Skeletal muscle satellite cell (primary cell): ENCODE data around the gene MFNG.

Source experiments
- H3K27me3 ChIP-seq: 2 replicates; pipeline ENCODE4 v1.7.0; 2013; ENCODE audit warnings: low read length; ENCODE audit not compliant: control insufficient read depth, insufficient read depth
- H3K36me3 ChIP-seq: 2 replicates; pipeline ENCODE4 v1.7.0; 2013; ENCODE audit warnings: mild to moderate bottlenecking, control low read depth, low read length; ENCODE audit not compliant: insufficient read depth
- H3K4me1 ChIP-seq: 2 replicates; pipeline ENCODE4 v1.7.0; 2013; ENCODE audit warnings: low read length; ENCODE audit not compliant: control insufficient read depth, insufficient read depth
- H3K4me2 ChIP-seq: 2 replicates; pipeline ENCODE4 v1.7.0; 2013; ENCODE audit warnings: mild to moderate bottlenecking, low read length
- H3K4me3 ChIP-seq: 2 replicates; pipeline ENCODE4 v1.7.0; 2013; ENCODE audit warnings: low read length
- H3K9ac ChIP-seq: 2 replicates; pipeline ENCODE4 v1.7.0; 2013; ENCODE audit warnings: mild to moderate bottlenecking, low read depth, low read length, moderate library complexity
- H3K9me3 ChIP-seq: replicated peaks from 2 replicates; pipeline ENCODE4 v1.7.0; 2013; ENCODE audit warnings: mild to moderate bottlenecking, control low read depth, low read length

MFNG gene

DNA sequence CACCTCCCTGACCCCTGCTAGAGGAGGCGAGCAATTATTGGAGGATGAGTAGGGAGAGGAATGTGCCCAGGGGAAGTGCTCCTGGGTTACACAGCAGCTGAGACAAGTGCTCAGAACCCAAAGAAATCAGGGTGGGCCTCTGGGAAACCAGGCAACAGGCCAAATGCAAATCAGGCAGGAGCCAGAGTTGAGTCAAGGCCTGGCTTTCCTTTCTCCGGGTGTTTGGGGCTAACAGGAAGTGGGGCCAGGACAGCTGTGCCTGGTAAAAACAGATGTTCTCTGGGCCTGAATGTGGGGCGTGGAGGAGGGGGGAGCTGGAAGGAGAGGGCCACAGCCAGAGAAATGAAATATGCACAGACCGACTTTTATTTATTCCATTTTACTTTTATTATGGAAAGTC, 22.0 kb downstream of the MFNG start:
- Histone ChIP-seq H3K27me3 (peaks cover 51% of the 10 kb centered on the region), H3K4me1 (no peaks in the 10 kb centered on the region), H3K36me3 (no peaks in the 10 kb centered on the region), H3K9me3 (no peaks in the 10 kb centered on the region), H3K4me2 (no peak overlapping the region), H3K4me3 (no peak overlapping the region), H3K9ac (no peak overlapping the region)

DNA sequence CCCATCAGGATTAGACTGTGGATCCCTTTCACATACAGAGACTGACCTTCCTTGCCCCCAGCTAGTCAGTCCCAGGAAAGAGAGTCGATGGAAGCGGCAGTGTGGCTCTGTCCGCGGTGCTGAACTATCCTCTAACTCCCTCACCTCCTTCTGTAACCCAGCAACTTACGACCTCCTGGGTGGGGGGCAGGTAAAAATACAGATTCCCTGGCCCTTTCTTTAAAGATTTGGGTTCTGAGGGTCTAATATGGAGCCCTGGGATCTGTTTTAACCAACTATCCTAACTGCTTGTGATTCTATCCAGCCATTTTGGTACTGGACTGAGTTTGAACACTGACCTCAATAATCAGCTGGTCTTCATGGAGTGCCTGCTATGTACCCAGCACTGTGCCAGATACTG, 23.2 kb downstream of the MFNG start:
- H3K9me3 ChIP-seq = no peaks in the 10 kb centered on the region
- no peaks in the 10 kb centered on the region for H3K4me1 ChIP-seq
- no peaks in the 10 kb centered on the region for H3K36me3 ChIP-seq
- peaks cover 47% of the 10 kb centered on the region for H3K27me3 ChIP-seq
- no peak overlapping the region for H3K9ac ChIP-seq
- H3K4me2 ChIP-seq = no peak overlapping the region
- no peak overlapping the region for H3K4me3 ChIP-seq

GRCh38 chr22:37462436-37462835, 23.7 kb downstream of the MFNG start:
- H3K27me3 ChIP-seq = peaks cover 41% of the 10 kb centered on the region
- H3K9ac ChIP-seq = no peak overlapping the region
- no peak overlapping the region for H3K4me3 ChIP-seq
- H3K4me1 ChIP-seq = no peaks in the 10 kb centered on the region
- no peak overlapping the region for H3K4me2 ChIP-seq
- H3K9me3 ChIP-seq = no peaks in the 10 kb centered on the region
- no peaks in the 10 kb centered on the region for H3K36me3 ChIP-seq

DNA sequence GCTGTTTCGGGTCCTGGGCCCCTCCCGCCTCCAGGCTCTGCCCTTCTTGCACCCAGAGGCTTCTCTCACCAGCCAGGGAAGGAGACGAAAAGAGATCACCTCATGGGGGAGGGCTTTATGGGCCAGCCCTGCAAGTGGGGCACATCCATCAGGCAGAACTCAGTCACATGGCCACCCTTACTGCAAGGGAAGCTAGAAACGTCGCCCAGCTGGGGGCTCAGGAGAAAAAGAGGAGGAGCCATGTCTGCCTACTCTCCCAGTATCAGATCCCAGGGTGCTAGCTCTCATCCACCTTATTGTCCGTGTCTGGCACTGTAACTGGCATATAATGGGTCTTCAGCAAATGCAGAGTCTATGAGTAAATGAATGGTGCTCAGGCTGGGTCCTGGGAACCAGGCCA, 24.2 kb downstream of the MFNG start:
- Histone ChIP-seq H3K4me3 (no peak overlapping the region), H3K4me1 (no peaks in the 10 kb centered on the region), H3K27me3 (peaks cover 37% of the 10 kb centered on the region), H3K36me3 (no peaks in the 10 kb centered on the region), H3K4me2 (no peak overlapping the region), H3K9ac (no peak overlapping the region), H3K9me3 (no peaks in the 10 kb centered on the region)

DNA sequence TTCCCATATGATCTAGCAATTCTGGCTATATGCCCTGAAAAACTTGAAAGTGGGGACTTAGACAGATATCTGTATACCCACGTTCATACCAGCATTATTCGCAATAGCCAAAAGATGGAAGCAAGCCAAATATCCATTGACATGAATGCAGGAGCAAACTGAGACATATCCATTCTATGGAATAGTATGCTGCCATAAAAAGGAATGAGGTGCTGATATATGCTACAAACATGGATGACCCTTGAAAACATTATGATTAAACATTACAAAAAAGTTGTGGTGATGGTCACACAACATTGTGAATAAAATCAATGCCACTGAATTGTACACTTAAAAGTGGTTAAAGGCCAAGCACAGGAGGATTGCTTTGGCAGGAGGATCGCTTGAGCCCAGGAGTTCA, 25.5 kb downstream of the MFNG start:
- Histone ChIP-seq H3K4me1 (peaks cover 8% of the 10 kb centered on the region), H3K4me2 (no peak overlapping the region), H3K4me3 (no peak overlapping the region), H3K9ac (no peak overlapping the region), H3K36me3 (no peaks in the 10 kb centered on the region), H3K27me3 (peaks cover 26% of the 10 kb centered on the region), H3K9me3 (no peaks in the 10 kb centered on the region)

- no peak overlapping the region for H3K4me3 ChIP-seq
- H3K36me3 ChIP-seq = no peaks in the 10 kb centered on the region
- peaks cover 20% of the 10 kb centered on the region for H3K27me3 ChIP-seq
- no peaks in the 10 kb centered on the region for H3K9me3 ChIP-seq
- no peak overlapping the region for H3K9ac ChIP-seq
- no peak overlapping the region for H3K4me2 ChIP-seq
- H3K4me1 ChIP-seq = peaks cover 23% of the 10 kb centered on the region
These were observed 27.0 kb downstream of the MFNG start for GRCh38 chr22:37459206-37459605.

- no peaks in the 10 kb centered on the region for H3K9me3 ChIP-seq
- H3K36me3 ChIP-seq = no peaks in the 10 kb centered on the region
- H3K9ac ChIP-seq = no peak overlapping the region
- H3K27me3 ChIP-seq = peaks cover 15% of the 10 kb centered on the region
- no peak overlapping the region for H3K4me3 ChIP-seq
- H3K4me2 ChIP-seq = no peak overlapping the region
- peaks cover 24% of the 10 kb centered on the region for H3K4me1 ChIP-seq
These were observed 28.9 kb downstream of the MFNG start for GRCh38 chr22:37457093-37457893.

DNA sequence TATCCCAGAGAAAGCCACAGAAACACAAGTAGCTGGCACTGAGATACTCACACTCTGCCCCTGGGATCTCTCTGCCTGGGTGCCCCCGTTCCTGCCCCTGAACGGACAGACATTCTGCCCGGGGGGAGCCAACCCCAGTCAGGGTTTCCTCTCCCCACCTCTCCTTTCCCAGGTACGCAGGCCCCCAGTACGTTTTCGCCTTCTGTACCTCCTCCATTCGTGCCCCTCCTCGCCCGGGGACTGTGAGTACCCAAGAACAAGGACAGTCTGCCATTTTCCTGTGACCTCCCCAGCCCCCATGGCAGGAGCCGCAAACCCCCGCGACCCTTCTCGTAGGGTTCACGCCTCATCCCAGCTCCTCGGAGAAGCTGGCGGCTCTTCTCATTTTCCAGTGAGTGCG, 29.8 kb downstream of the MFNG start:
- H3K9me3 ChIP-seq = no peaks in the 10 kb centered on the region
- peak overlapping the region; percentile 9 for H3K9ac ChIP-seq
- peaks cover 7% of the 10 kb centered on the region for H3K27me3 ChIP-seq

DNA sequence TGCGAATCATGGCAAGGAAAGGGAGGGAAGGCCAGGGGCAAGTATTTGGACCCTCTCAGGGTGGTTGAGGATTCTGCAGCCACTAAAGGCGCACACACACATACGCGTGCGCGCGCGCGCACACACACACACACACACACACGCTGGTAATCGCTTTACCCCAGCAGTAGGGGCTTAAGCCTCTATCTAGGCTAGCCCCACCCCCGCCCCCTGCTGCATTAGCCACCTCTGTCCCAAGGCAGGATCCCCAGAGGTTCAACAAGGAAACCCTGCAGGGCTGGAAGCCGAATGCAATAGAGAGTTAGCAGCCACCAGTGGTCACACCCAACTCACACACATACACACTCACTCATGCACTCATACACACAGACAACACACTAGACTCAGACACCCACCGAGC, 30.3 kb downstream of the MFNG start:
- H3K27me3 ChIP-seq = peaks cover 7% of the 10 kb centered on the region
- H3K9me3 ChIP-seq = no peaks in the 10 kb centered on the region
- H3K4me3 ChIP-seq = no peak overlapping the region
- peak overlapping the region; percentile 71 for H3K4me2 ChIP-seq
- no peaks in the 10 kb centered on the region for H3K36me3 ChIP-seq
- H3K4me1 ChIP-seq = peaks cover 24% of the 10 kb centered on the region
- peak overlapping the region; percentile 9 for H3K9ac ChIP-seq

More for the DNA sequence above, 29.8 kb downstream of the MFNG start:
- no peaks in the 10 kb centered on the region for H3K36me3 ChIP-seq
- no peak overlapping the region for H3K4me2 ChIP-seq
- H3K4me3 ChIP-seq = no peak overlapping the region
- peaks cover 24% of the 10 kb centered on the region for H3K4me1 ChIP-seq

GRCh38 chr22:37454857-37455686, 31.1 kb downstream of the MFNG start:
- Histone ChIP-seq H3K27me3 (peaks cover 7% of the 10 kb centered on the region), H3K4me3 (peak overlapping the region; percentile 33), H3K36me3 (no peaks in the 10 kb centered on the region), H3K9ac (peak overlapping the region; percentile 66), H3K4me2 (peak overlapping the region; percentile 71), H3K4me1 (peaks cover 24% of the 10 kb centered on the region), H3K9me3 (no peaks in the 10 kb centered on the region)

GRCh38 chr22:37453696-37454095, 32.5 kb downstream of the MFNG start:
- Histone ChIP-seq H3K9me3 (no peaks in the 10 kb centered on the region), H3K9ac (no peak overlapping the region), H3K4me2 (no peak overlapping the region), H3K4me3 (no peak overlapping the region), H3K4me1 (peaks cover 24% of the 10 kb centered on the region), H3K36me3 (no peaks in the 10 kb centered on the region), H3K27me3 (peaks cover 7% of the 10 kb centered on the region)
